SHP77 treated with DMSO at 0.1 percent for 48 hours (cell line): ENCODE results near the gene EFNB3.
A peak's percentile ranks its signal among the peaks of the same experiment; 100 is the strongest.

Experiments
- DNase-seq: peaks from one replicate; lab custom pipeline; 2025; lab: John Stamatoyannopoulos, UW

The EFNB3 gene, protein sequence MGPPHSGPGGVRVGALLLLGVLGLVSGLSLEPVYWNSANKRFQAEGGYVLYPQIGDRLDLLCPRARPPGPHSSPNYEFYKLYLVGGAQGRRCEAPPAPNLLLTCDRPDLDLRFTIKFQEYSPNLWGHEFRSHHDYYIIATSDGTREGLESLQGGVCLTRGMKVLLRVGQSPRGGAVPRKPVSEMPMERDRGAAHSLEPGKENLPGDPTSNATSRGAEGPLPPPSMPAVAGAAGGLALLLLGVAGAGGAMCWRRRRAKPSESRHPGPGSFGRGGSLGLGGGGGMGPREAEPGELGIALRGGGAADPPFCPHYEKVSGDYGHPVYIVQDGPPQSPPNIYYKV

DNA sequence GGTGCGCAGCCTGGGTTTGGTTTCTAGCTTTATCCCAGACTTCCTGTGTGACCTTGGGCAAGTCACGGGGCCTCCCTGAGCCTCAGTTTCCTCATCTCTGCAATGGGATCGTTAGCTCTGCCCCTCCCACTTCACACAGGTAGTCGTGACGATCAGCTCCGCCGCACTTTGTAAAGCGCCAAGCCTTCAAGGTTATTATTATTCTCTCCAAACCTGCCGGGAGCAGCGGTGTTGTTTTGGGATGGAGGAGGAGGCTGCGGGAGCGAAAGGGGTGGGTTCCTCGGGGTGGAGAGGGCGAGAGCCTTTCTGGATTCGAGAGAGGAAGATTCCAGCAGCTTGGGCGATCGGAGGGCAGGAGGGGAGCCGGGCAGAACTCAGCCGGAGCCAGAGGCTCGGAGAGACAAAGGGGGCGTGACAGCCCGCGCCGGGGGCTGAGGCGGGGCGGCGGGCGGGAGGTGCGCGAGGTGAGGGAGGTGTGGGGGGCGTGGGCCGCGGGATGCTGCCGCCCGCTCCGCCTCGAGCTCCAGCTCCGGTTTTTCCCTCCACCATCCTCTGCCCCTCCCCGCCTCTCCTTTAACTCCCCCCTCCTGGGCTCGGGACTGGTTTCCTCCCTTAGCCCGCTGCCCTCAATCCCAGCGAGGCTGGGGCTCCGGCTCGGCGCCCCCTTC, at the start of gene EFNB3:
Gene EFNB3, plus strand, starts transcription at position 602 of the 668 bp plus-strand sequence. CDS start 397 bp downstream, outside the sequence.
- peak; percentile 40 for DNase-seq

DNA sequence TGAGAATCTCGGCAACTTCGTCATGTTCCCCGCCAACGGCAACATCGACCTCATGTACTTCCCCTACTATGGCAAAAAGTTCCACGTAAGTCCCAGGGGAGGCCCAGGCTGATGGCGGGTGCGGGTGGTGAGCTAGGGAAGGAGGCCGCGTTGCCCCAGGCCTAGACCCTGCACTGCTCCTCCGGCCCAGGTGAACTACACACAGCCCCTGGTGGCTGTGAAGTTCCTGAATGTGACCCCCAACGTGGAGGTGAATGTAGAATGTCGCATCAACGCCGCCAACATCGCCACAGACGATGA, 49.5 kb upstream of the EFNB3 start:
- DNase-seq: no peak

DNA sequence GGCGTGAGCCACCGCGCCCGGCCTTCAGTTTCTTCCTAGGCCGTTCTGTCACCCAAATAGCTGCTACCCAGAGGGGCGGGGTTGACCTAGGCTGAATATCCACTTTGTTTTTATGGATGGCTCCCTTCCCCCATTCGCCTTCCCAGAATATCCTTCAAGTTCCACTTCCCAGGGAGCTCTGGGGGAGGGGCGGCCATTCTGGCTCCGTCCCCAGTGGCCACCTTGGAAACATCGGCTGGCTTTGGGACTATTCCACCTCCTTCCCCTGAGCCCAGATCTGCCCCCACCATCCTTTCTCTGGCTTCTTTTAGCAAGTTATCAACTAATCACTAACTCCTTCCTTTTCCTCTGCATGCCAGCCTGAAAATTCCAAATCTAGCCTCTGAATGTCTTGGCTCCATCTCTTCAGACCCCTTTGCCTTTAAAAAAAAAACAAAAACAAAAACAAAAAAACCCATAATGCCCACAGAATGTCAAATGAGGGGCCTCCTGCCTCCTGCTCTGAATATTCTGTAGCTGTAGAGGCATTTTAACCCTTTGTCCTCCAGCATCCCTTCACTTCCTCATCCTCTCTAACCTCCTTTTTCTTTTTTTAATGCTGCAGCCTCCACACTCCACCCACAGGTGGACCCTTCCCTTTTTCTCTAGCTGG, 47.9 kb upstream of the EFNB3 start:
- no peak for DNase-seq

DNA sequence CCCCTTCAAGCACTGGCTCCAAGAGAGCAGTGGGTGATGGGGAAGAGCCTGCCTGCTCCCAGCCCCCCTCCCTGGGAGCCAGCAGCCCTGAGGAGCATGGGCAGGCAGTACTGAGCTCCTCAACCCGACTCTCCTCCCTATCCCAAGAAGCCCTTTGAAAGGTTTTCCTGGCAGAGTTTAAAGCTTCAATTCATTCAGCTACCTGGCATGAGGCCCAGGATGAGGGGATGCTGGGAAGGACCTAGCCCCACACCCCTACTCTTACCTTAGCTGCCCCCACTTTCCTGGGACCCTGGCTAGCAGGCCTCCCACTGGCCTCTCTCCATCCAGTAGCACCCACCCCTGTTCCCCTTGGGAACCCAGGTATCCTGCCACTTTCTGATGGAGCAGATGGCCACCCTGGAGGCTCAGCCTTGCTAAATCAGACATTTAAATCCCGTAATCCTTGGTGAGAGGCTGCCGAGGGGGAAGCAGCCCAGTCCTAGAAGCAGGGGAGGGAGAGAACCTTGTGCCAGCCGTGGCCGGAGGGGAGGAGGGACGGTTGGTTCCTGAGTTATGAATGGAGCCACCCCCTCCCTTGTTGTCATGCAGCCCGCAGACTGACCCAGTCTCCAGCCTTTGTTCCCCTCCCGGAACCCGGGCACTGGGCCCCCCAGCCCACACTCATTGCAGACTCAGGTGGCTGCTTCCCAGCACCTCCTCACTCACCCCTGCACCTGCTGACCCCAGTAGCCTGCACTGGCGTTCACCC, 37.2 kb upstream of the EFNB3 start:
- DNase-seq: no peak

DNA sequence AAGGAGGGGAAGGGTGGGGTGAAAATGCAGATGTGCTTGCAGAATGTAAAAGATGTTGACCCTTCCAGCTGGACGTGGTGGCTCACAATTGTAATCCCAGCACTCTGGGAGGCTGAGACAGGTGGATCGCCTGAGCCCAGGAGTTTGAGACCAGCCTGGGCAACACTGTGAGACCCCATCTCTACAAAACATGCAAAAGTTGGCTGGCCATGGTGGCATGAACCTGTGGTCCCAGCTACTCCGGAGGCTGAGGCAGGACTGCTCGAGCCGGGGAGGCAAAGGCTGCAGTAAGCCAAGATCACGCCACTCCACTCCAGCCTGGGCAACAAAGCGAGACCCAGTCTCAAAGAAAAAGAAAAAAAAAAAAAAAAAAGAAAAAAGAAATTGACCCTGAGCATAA, 36.5 kb upstream of the EFNB3 start:
- DNase-seq: no peak

DNA sequence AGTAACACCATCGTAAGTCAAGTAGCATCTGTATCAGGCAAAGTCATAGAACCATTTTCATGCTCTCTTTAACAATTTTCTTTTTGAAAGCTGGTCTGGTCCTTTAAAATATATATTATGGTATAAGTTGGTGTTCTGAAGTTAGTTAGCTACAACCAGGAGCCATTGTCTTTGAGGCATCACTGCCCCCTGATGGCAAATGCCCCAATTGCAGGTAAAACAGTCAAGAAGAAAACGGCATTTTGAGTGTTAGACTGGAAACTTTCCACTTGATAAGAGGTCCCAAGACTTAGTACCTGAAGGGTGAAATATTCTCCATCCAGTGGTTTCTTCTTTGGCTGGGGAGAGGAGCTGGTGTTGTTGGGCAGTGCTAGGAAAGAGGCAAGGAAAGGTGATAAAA, 31.8 kb upstream of the EFNB3 start:
- DNase-seq: no peak

DNA sequence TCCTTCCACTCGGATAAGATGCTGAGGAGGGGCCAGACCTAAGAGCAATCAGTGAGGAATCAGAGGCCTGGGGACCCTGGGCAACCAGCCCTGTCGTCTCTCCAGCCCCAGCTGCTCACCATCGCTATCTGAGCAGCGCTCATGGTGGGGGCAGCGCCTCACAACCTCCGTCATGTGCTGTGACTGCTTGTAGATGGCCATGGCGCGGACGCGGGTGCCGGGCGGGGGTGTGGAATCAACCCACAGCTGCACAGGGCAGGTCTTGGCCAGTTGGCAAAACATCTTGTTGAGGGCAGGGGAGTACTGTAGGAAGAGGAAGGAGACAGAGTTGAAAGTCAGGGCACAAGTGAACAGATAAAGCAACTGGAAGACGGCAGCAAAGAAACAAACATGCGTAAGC, 30.1 kb upstream of the EFNB3 start:
- no peak for DNase-seq

DNA sequence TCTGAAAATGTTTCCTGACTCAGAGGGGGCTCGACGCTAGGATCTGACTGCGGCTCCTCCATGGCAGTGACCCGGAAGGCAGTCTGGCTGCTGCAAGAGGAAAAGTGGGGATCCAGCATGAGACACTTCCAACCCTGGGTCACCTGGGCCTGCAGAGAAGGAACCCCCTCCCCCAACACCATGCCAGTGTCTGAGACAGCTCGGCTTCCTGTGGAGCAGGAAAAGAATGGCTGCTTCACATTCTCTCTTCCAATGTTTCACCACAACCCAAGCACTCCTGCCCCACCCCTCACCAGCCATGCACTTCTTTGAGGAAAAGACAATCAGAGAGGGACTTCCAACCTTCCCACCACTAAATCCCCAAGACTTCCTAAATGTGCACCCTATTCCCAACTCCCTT, 28.5 kb upstream of the EFNB3 start:
- no peak for DNase-seq

DNA sequence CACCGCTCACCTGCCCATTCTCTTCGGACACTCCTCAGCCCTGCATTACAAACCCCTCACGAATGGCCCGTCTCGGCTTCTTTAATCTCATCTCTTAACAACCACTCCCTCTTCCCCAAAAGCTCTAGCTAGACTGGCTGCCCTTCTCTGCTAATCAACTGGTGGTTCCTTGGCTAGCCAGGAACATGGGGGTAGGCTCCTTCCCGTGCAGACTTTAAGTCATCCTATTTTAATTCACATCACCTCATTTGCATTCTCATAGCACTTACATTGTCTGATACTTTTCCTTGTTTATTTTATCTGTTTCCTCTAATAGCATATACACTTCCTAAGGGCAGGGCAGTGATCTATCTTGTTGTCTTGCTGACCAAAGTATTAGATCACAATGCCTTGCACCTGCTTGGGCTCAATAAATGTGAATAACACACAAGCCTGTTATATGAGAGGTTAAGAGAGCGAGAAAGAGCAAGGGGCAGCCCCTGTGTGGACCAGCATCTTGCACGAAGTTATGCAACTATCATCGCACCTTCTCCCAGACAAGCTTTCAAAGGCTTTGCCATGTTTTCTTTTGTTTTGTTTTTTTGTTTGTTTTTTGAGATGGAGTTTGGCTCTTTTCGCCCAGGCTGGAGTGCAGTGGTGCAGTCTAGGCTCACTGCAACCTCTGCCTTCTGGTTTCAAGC, 27.5 kb upstream of the EFNB3 start:
- DNase-seq: no peak

DNA sequence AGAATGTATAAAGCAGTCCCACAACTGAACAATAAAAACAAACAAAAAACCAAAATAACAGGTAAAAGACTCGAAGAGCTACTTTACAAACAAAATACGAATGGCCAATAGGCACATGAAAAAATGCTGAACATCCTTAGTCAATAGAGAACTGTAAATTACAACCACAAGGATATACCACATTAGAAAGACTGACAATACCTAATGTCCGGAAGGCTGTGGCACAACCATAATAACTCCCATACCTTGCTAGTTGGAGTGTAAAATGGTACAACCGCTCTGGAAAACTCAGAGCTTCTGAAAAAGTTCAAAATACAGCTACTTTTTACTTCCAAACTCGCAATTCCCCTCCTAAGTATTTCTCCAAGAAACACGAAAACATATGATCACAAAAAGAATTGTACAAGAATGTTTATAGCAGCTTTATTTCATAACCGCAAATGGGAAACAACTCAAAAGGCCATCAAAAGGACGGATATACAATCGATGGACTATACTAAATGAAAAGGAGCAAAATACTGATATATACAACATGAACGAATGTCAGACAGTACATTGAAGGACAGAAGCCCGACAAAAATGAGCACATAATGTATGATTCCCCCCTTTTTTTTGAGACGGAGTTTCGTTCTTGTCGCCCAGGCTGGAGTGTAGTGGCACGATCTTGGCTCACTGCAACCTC, 20.0 kb upstream of the EFNB3 start:
- no peak for DNase-seq

DNA sequence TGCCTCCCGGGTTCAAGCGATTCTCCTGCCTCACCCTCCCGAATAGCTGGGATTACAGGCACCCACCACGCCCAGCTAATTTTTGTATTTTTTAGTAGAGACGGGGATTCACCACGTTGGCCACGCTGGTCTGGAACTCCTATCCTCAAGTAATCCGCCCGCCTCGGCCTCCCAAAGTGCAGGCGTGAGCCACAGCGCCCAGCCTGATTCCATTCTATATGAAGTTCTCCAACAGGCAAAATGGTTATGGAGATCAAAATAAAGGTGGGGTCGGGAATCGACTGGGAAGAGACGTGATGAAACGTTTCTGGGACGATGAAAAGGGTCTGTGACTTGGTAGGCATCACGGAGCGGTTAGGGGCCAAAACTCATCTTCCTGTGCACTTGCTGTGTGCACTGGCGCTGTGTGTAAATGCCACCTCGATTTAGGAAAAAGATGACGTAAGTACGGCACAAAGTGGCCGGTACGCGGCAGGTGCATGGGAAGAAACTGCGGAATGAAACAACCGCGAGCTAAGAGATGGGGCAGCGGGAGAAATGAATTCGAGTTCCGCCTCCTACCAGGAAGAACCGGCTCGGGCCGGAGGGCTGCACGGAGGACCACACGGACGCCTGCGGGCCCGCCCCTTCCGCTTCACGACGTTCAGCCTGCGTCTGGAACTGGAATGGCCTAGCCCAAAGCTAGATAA, 19.3 kb upstream of the EFNB3 start:
- peak; percentile 94 for DNase-seq

DNA sequence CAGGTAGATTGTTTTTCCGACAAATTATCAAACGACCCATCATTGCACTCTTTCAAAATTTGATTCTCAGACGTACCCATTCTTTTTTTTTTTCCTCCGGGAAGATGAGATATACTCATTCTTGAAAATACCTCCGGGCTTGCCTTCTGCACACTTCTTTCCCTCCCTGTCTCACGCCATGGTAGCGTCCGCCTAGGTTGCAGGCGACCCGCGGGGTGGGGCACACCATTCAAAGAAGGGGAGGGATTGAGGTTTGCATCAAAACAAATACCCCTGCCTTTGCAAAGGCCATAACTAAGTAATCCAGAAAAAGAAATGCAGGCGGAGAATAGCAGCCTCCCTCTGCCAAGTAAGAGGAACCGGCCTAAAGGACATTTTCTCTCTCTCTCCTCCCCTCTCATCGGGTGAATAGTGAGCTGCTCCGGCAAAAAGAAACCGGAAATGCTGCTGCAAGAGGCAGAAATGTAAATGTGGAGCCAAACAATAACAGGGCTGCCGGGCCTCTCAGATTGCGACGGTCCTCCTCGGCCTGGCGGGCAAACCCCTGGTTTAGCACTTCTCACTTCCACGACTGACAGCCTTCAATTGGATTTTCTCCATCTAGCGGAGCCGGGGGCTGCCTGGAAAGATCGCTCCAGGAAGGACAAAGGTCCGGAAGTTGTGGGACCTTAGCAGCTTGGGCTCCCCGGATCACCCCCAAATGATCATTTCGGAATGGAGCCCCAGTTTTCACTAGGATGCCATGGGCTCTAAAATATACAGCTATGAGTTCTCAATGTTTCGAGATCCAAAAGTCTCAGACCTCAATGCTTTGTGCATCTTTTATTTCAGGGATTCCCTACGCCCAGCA, 18.6 kb upstream of the EFNB3 start:
- DNase-seq: peak; percentile 97

DNA sequence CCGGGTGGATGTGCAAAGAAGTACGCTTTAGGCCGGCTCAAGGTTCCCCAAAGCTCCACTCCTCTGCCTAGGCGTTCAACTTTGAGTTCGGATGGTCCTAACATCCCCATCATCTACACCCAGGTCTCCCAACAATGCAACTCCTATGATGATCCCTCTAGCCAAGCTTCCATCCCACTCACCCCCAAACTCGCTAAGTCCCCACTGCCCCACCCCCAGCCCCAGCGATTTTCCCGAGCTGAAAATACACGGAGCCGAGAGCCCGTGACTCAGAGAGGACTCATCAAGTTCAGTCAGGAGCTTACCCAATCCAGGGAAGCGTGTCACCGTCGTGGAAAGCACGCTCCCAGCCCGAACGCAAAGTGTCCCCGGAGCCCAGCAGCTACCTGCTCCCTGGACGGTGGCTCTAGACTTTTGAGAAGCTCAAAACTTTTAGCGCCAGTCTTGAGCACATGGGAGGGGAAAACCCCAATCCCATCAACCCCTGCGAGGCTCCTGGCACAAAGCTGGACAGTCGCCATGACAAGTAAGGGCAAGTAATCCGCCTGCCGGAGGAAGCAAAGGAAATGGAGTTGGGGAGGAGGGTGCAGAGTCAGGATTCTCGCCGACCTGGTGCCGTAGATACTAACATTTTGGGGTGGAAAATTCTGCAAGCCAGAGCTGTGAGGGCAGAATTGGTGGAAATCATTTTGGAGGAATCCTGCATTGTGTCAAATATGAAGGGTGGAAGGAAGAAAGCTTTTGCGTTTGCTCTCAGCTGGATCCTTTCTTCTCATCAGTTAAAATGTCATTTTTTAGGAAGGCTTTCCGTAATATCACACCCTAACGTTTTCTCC, 17.7 kb upstream of the EFNB3 start, which contains the start of gene TP53:
Gene TP53, minus strand, starts transcription at position 419 of the 836 bp plus-strand sequence. CDS start 10,896 bp downstream, outside the sequence.
- peak; percentile 86 for DNase-seq

DNA sequence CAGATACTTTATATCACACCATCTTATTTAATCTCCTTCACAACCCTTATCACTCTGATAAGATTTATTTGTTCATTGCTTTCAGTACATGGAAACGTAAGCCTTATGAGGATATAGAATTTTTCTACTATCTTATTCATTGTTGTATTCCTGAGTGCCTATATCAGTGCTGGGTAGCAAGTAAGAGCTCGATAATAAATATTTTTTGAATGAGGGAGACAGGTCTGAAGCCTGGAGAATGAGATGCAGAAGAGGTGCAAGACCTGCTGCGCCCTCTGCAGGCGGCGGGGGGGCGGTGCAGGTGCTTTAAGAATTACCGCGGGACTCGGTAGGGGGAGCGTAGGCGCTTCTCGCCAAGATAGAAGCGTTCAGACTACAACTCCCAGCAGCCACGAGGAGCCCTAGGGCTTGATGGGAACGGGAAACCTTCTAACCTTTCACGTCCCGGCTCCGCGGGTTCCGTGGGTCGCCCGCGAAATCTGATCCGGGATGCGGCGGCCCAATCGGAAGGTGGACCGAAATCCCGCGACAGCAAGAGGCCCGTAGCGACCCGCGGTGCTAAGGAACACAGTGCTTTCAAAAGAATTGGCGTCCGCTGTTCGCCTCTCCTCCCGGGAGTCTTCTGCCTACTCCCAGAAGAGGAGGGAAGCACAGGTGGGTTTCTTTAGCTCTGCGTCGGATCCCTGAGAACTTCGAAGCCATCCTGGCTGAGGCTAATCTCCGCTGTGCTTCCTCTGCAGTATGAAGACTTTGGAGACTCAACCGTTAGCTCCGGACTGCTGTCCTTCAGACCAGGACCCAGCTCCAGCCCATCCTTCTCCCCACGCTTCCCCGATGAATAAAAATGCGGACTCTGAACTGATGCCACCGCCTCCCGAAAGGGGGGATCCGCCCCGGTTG, 16.8 kb upstream of the EFNB3 start, which contains the start of gene WRAP53:
Gene WRAP53, plus strand, starts transcription at position 570 of the 900 bp plus-strand sequence. Its CDS starts 172 bp downstream, at position 742.
- peak; percentile 98 for DNase-seq

DNA sequence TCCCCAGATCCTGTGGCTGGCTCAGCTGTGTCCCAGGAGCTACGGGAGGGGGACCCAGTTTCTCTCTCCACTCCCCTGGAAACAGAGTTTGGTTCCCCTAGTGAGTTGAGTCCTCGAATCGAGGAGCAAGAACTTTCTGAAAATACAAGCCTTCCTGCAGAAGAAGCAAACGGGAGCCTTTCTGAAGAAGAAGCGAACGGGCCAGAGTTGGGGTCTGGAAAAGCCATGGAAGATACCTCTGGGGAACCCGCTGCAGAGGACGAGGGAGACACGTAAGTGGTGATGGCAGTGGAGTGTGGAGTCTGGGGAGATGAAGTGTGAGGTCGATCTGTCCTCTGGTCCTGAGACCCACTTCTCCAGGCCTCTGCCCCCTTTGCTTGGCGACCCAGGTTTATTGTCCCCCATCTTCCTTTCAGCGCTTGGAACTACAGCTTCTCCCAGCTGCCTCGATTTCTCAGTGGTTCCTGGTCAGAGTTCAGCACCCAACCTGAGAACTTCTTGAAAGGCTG, 16.1 kb upstream of the EFNB3 start:
- DNase-seq: no peak

DNA sequence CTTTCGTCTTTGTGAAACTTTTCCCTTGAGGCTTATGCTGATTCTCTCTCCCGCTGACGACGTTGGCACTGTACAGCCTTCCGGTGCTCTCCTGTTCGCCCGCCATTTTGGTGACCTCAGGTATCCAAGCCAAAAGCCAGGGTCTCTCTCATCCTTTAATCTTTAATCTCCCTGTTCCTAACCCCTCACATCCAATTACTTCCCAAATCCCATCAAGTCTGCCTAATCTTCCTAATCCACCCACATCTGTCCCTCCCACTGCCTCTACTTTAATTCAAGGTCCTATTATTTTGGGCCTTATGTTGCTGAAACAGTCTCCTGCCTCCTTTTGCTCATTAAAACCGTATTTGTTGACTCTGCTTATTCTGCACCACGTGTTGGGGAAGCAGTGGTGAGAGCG, 9.4 kb upstream of the EFNB3 start:
- no peak for DNase-seq

DNA sequence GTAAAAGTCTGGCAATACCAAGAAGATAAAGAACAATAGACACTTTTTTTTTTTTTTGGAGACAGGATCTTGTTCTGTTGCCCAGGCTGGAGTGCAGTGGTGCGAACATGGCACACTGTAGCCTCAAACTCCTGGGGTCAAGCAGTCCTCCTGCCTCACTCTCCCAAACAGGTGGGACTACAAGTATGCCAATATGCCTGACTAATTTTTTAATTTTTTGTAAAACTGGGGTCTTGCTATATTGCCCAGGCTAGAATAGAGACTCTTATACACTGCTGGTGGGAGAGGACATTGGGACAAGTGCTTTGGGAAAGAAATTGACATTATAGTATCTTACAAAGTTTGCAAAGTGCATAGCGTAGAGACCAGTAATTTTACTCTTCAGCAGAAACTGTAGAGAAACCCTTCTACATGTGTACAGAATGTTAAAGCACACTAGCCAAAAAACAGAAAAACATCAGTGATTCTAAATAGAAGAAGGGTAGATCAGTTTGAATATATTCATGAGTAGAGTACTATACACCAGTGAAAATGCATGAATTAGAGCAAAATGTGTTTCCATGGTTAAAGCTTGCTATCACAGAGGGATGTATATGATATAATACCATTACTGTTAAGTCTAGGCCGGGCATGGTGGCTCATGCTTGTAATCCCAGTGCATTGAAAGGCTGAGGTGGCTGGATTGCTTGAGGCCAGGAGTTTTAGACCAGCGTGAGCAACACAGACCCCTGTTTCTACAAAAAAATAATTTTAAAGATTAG, 7.0 kb upstream of the EFNB3 start:
- DNase-seq: no peak
